ENCODE data around the gene TRPV3. TPM values are rescaled to one million over a fixed set of nuclear protein-coding genes. Genes with fewer than 3 reads are reported as not detected.
"Not testable (repeated sequence)": the region's sequence is repeated elsewhere in the genome, so short reads cannot be mapped to it uniquely, and the experiment has no call there.

TRPV3 gene
- total RNA-seq, 1 donor from 2014 or later = 0.52 TPM

DNA sequence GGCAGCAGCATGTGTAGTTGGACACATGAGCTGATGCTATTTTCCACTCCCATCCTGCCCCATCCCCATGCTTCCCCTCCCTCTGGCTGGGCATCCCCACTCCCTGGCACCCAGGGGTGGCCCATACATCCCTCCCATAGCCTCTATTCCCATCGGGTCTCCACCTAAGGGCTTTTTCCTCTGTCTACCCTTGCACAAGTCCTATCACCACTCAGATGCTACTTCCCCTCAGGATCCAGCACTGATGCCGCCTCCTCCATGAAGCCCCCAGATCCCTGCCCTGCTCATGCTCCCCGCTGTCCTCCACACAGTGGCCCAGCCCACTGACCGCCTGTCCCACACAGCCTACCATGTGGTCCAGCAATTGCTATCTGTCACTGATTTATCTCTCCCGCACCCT lies 35.8 kb upstream of the TRPV3 start:
- Histone ChIP-seq H3K4me3 (ENCODE audit: low read length in 3 of 3) (no peak overlapping the region), H3K27me3 (ENCODE audit: control insufficient read depth in 3 of 3, insufficient read depth in 3 of 3, low read length in 3 of 3) (no peaks in the 10 kb centered on the region), H3K27ac (ENCODE audit: low read depth, low read length) (no peak overlapping the region), H3K36me3 (ENCODE audit: control insufficient read depth in 3 of 3, insufficient read depth in 3 of 3, low read length in 3 of 3) (peaks cover 18 to 23% (median 21%) of the 10 kb centered on the region in 3 donors), H3K9ac (ENCODE audit: low read depth in 1 of 3, low read length in 3 of 3) (no peak overlapping the region), H3K9me3 (ENCODE audit: control insufficient read depth in 3 of 3, low read length in 3 of 3) (no peaks in the 10 kb centered on the region), H3K4me1 (ENCODE audit: control insufficient read depth in 3 of 3, insufficient read depth in 3 of 3, low read length in 3 of 3) (peaks cover 0 to 11% (median 4%) of the 10 kb centered on the region in 3 donors)

DNA sequence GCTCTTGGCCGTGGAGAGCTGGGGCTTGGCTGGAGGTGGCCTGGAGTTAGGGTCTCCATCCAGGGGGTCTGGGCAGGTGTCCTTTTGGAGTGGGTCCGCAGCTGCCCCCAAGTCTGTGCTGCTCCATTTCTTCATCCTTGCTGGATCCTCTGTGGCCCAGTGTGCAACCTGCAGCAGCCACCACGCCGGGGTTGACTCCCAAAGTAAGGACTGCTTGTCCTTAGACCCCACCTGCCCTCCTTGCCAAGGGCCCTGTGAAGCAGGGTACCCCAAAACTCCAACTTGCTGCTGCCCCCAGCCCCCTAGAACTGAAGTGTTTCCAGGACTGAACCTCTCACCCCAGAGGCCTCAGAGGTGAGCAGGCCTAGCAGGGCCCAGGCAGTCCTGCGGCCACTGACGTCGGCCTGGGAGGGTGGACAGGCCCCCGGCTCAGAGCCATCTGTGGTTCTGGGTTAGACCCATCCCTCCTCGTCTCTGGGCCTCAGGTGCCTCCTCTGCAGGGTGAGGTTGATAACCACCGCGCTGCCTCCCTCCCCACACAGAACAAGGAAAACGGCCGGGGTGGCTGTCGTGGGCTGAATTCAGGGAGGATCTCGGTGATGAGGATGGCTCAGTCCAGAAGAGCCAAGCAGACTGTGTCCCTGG lies 34.7 kb upstream of the TRPV3 start:
- peaks cover 0 to 11% (median 4%) of the 10 kb centered on the region in 3 donors for H3K4me1 ChIP-seq (ENCODE audit: control insufficient read depth in 3 of 3, insufficient read depth in 3 of 3, low read length in 3 of 3)
- no peak overlapping the region for H3K9ac ChIP-seq (ENCODE audit: low read depth in 1 of 3, low read length in 3 of 3)
- no peaks in the 10 kb centered on the region for H3K9me3 ChIP-seq (ENCODE audit: control insufficient read depth in 3 of 3, low read length in 3 of 3)
- H3K27me3 ChIP-seq (ENCODE audit: control insufficient read depth in 3 of 3, insufficient read depth in 3 of 3, low read length in 3 of 3) = no peaks in the 10 kb centered on the region
- no peak overlapping the region for H3K4me3 ChIP-seq (ENCODE audit: low read length in 3 of 3)
- H3K27ac ChIP-seq (ENCODE audit: low read depth, low read length) = no peak overlapping the region
- peaks cover 25 to 30% (median 26%) of the 10 kb centered on the region in 3 donors for H3K36me3 ChIP-seq (ENCODE audit: control insufficient read depth in 3 of 3, insufficient read depth in 3 of 3, low read length in 3 of 3)

DNA sequence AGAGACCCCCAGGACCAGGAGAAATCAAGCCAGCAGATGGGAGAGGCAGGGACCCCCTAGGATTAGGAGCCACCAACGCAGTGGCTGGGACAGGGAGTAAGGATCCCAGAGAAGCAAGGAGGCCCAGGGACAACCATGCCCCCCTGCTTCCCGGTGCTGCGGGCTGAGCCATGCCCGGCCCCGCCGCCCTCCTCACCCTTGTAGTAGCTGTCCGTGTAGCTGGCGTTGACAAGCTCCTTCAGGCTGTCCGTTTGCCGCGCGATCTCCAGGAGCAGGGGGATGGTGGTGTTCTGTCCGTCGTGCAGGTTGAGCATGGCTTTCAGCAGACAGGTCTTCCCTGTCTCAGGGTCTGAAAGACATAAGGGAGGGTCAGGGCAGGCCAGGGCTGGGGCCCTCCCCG lies 33.2 kb upstream of the TRPV3 start:
- Histone ChIP-seq H3K27me3 (ENCODE audit: control insufficient read depth in 3 of 3, insufficient read depth in 3 of 3, low read length in 3 of 3) (no peaks in the 10 kb centered on the region), H3K4me3 (ENCODE audit: low read length in 3 of 3) (no peak overlapping the region), H3K36me3 (ENCODE audit: control insufficient read depth in 3 of 3, insufficient read depth in 3 of 3, low read length in 3 of 3) (peaks cover 36 to 42% (median 38%) of the 10 kb centered on the region in 3 donors), H3K9me3 (ENCODE audit: control insufficient read depth in 3 of 3, low read length in 3 of 3) (no peaks in the 10 kb centered on the region), H3K4me1 (ENCODE audit: control insufficient read depth in 3 of 3, insufficient read depth in 3 of 3, low read length in 3 of 3) (peaks cover 0 to 11% (median 4%) of the 10 kb centered on the region in 3 donors), H3K27ac (ENCODE audit: low read depth, low read length) (no peak overlapping the region), H3K9ac (ENCODE audit: low read depth in 1 of 3, low read length in 3 of 3) (no peak overlapping the region)

DNA sequence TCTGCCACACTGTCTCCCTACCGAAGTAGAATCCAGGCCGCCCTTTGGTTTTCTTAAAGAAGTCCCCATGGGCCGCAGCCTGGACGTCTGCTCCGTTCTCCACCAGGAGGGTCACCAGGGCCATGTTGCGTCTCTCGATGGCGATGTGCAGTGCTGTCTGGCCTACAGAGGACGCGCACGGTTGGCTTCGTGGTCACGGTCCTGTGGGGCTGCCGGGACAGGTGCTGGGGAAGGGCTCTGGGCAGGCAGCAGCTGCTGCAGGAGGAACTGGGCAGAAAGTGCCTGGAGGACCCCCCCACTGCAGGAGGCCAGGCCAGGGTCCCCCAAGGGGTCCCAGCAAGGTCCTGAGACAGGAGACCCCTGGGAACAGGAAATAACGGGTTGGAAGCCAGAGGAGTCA lies 32.6 kb upstream of the TRPV3 start:
- peaks cover 0 to 8% (median 4%) of the 10 kb centered on the region in 3 donors for H3K4me1 ChIP-seq (ENCODE audit: control insufficient read depth in 3 of 3, insufficient read depth in 3 of 3, low read length in 3 of 3)
- H3K9me3 ChIP-seq (ENCODE audit: control insufficient read depth in 3 of 3, low read length in 3 of 3) = no peaks in the 10 kb centered on the region
- H3K9ac ChIP-seq (ENCODE audit: low read depth in 1 of 3, low read length in 3 of 3) = no peak overlapping the region
- H3K27ac ChIP-seq (ENCODE audit: low read depth, low read length) = no peak overlapping the region
- H3K4me3 ChIP-seq (ENCODE audit: low read length in 3 of 3) = no peak overlapping the region
- peaks cover 41 to 46% (median 43%) of the 10 kb centered on the region in 3 donors for H3K36me3 ChIP-seq (ENCODE audit: control insufficient read depth in 3 of 3, insufficient read depth in 3 of 3, low read length in 3 of 3)
- no peaks in the 10 kb centered on the region for H3K27me3 ChIP-seq (ENCODE audit: control insufficient read depth in 3 of 3, insufficient read depth in 3 of 3, low read length in 3 of 3)

DNA sequence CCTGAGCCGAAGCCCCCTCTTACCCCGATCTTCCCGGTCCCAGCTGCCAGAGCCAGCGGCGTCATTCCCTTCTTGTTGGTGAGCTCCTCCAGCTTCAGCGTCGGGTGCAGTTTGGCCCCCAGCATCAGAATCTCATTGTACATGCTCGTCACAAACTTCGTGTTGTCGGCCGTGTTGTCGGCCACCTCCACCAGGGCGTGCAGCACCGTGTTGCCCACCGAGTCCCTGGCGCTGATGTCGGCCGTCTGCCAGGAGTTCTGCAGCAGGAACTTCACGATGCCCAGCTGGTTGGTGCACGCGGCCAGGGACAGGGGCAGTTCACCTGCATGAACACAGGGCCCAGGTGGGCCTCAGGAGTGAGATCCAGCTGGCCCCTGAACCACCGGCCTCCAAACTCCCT lies 32.2 kb upstream of the TRPV3 start:
- Histone ChIP-seq H3K9me3 (ENCODE audit: control insufficient read depth in 3 of 3, low read length in 3 of 3) (no peaks in the 10 kb centered on the region), H3K4me3 (ENCODE audit: low read length in 3 of 3) (no peak overlapping the region), H3K27ac (ENCODE audit: low read depth, low read length) (no peak overlapping the region), H3K36me3 (ENCODE audit: control insufficient read depth in 3 of 3, insufficient read depth in 3 of 3, low read length in 3 of 3) (peaks cover 41 to 46% (median 43%) of the 10 kb centered on the region in 3 donors), H3K9ac (ENCODE audit: low read depth in 1 of 3, low read length in 3 of 3) (no peak overlapping the region), H3K4me1 (ENCODE audit: control insufficient read depth in 3 of 3, insufficient read depth in 3 of 3, low read length in 3 of 3) (peaks cover 0 to 5% (median 4%) of the 10 kb centered on the region in 3 donors), H3K27me3 (ENCODE audit: control insufficient read depth in 3 of 3, insufficient read depth in 3 of 3, low read length in 3 of 3) (no peaks in the 10 kb centered on the region)

DNA sequence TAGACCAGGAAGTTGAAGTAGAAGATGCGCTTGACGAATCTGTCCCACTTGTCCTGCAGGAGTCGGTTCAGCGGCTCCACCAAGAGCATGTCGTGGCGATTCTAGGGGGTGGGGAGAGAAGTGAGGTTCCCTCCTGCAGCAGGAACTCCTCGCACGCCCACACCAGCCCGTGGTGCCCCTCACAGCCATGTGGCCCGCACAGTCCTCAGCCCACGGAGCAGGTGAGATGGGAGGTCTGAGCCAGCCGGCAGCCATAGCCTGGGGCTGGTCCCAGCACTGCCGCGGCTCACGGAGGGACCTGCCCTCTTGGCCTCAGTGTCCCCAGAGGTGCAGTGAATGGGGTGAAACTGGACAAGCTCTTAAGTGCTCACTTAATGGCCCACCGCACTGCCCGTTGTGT lies 28.2 kb upstream of the TRPV3 start:
- Histone ChIP-seq H3K4me1 (ENCODE audit: control insufficient read depth in 3 of 3, insufficient read depth in 3 of 3, low read length in 3 of 3) (no peaks in the 10 kb centered on the region), H3K36me3 (ENCODE audit: control insufficient read depth in 3 of 3, insufficient read depth in 3 of 3, low read length in 3 of 3) (peaks cover 42 to 48% (median 47%) of the 10 kb centered on the region in 3 donors), H3K9ac (ENCODE audit: low read depth in 1 of 3, low read length in 3 of 3) (no peak overlapping the region), H3K27me3 (ENCODE audit: control insufficient read depth in 3 of 3, insufficient read depth in 3 of 3, low read length in 3 of 3) (no peaks in the 10 kb centered on the region), H3K27ac (ENCODE audit: low read depth, low read length) (no peak overlapping the region), H3K4me3 (ENCODE audit: low read length in 3 of 3) (no peak overlapping the region), H3K9me3 (ENCODE audit: control insufficient read depth in 3 of 3, low read length in 3 of 3) (no peaks in the 10 kb centered on the region)

DNA sequence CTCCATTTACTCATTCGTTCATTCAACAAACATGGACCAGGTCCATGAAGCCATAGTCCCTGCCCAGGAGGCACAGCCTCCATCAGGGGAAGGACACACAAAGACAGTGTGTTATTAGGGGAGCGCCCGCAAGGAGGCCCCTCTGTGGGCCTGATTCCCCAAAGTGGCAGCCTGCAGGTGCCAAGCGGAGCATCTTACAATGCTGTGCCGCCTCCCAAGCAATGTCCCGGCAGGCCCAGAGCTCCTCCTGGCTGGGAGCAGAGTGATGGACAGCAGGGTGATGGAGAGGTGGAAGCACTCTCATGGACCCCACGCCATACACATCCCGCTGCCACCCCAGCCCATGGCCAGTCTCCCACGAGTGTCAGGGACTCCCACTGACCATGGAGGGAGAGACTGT lies 25.8 kb upstream of the TRPV3 start:
- no peaks in the 10 kb centered on the region for H3K27me3 ChIP-seq (ENCODE audit: control insufficient read depth in 3 of 3, insufficient read depth in 3 of 3, low read length in 3 of 3)
- no peak overlapping the region for H3K9ac ChIP-seq (ENCODE audit: low read depth in 1 of 3, low read length in 3 of 3)
- H3K9me3 ChIP-seq (ENCODE audit: control insufficient read depth in 3 of 3, low read length in 3 of 3) = no peaks in the 10 kb centered on the region
- H3K36me3 ChIP-seq (ENCODE audit: control insufficient read depth in 3 of 3, insufficient read depth in 3 of 3, low read length in 3 of 3) = peaks cover 38 to 41% (median 39%) of the 10 kb centered on the region in 3 donors
- no peak overlapping the region for H3K4me3 ChIP-seq (ENCODE audit: low read length in 3 of 3)
- H3K27ac ChIP-seq (ENCODE audit: low read depth, low read length) = no peak overlapping the region
- no peaks in the 10 kb centered on the region for H3K4me1 ChIP-seq (ENCODE audit: control insufficient read depth in 3 of 3, insufficient read depth in 3 of 3, low read length in 3 of 3)

DNA sequence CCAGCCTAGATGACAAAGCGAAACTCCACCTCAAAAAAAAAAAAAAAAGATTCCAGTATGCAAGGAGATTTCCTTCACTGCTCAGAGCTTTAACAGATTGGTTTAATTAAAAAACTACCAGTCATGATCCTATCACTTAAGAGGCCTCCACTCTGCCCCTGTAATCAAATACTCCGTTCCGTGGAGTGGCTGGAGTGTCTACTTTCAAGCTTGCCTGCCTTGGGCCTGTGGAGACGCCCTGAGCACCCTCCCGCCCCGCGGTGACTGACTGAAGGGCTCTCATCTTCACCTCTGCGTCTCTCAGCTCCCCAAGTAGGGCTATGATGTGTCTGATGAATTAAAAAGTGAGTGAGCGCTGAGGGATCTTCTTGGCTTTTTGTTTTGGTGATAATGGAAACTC lies 25.3 kb upstream of the TRPV3 start:
- no peak overlapping the region for H3K4me3 ChIP-seq (ENCODE audit: low read length in 3 of 3)
- H3K27ac ChIP-seq (ENCODE audit: low read depth, low read length) = no peak overlapping the region
- no peaks in the 10 kb centered on the region for H3K9me3 ChIP-seq (ENCODE audit: control insufficient read depth in 3 of 3, low read length in 3 of 3)
- no peaks in the 10 kb centered on the region for H3K27me3 ChIP-seq (ENCODE audit: control insufficient read depth in 3 of 3, insufficient read depth in 3 of 3, low read length in 3 of 3)
- H3K36me3 ChIP-seq (ENCODE audit: control insufficient read depth in 3 of 3, insufficient read depth in 3 of 3, low read length in 3 of 3) = peaks cover 35 to 37% (median 36%) of the 10 kb centered on the region in 3 donors
- H3K9ac ChIP-seq (ENCODE audit: low read depth in 1 of 3, low read length in 3 of 3) = no peak overlapping the region
- no peaks in the 10 kb centered on the region for H3K4me1 ChIP-seq (ENCODE audit: control insufficient read depth in 3 of 3, insufficient read depth in 3 of 3, low read length in 3 of 3)

DNA sequence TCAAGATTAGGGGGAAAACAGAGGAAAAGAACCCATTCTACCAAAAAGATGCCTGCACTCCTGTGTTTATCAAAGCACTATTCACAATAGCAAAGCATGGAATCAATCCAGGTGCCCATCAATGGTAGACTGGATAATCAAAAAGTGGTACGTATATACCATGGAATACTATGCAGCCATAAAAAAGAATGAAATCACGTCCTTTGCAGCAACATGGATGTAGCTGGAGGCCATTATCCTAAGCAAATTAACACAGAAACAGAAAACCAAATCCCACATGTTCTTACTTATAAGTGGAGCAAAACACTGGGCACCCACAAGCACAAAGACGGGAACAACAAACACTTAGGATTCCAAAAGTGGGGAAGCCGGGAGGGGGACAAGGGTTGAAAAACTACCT lies 21.1 kb upstream of the TRPV3 start:
- H3K4me1 ChIP-seq (ENCODE audit: control insufficient read depth in 3 of 3, insufficient read depth in 3 of 3, low read length in 3 of 3); H3K27me3 ChIP-seq (ENCODE audit: control insufficient read depth in 3 of 3, insufficient read depth in 3 of 3, low read length in 3 of 3); H3K4me3 ChIP-seq (ENCODE audit: low read length in 3 of 3); H3K27ac ChIP-seq (ENCODE audit: low read depth, low read length); H3K9me3 ChIP-seq (ENCODE audit: control insufficient read depth in 3 of 3, low read length in 3 of 3); H3K9ac ChIP-seq (ENCODE audit: low read depth in 1 of 3, low read length in 3 of 3): not testable (repeated sequence)
- H3K36me3 ChIP-seq (ENCODE audit: control insufficient read depth in 3 of 3, insufficient read depth in 3 of 3, low read length in 3 of 3) = peaks cover 14 to 30% (median 22%) of the 10 kb centered on the region in 3 donors

DNA sequence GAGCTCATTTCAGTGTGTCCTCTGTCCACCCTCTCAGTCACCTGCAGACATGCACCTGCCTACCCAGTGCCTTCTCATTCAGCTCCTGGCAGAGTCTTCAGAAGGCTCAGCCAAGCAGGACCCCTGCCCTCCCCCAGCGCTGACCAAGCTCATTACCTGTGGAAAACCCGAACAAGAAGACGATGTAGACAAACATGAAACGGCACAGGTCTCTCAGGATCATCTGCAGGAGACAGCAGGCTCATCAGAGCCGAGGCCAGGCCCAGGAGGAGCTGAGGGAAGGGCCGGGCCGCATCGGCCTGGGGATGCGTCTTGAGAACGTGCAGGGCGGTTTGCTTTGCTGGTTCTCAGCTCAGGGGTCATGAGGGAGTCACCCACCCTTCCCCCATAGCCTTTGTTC lies 19.4 kb upstream of the TRPV3 start:
- Histone ChIP-seq H3K9ac (ENCODE audit: low read depth in 1 of 3, low read length in 3 of 3) (no peak overlapping the region), H3K9me3 (ENCODE audit: control insufficient read depth in 3 of 3, low read length in 3 of 3) (no peaks in the 10 kb centered on the region), H3K4me3 (ENCODE audit: low read length in 3 of 3) (no peak overlapping the region), H3K4me1 (ENCODE audit: control insufficient read depth in 3 of 3, insufficient read depth in 3 of 3, low read length in 3 of 3) (no peaks in the 10 kb centered on the region), H3K27ac (ENCODE audit: low read depth, low read length) (no peak overlapping the region), H3K27me3 (ENCODE audit: control insufficient read depth in 3 of 3, insufficient read depth in 3 of 3, low read length in 3 of 3) (no peaks in the 10 kb centered on the region), H3K36me3 (ENCODE audit: control insufficient read depth in 3 of 3, insufficient read depth in 3 of 3, low read length in 3 of 3) (peaks cover 20 to 33% (median 28%) of the 10 kb centered on the region in 3 donors)
